GM12878 (cell line): ENCODE data around the gene LRRN4CL. TPM values are rescaled to one million over a fixed set of nuclear protein-coding genes. Genes with fewer than 3 reads are reported as not detected.

Experiments used
- BMI1 ChIP-seq: fragments of 450-650 bp; IDR thresholded peaks from 2 replicates; pipeline ENCODE4 v1.6.1; 2016; ENCODE audit warnings: mild to moderate bottlenecking, moderate library complexity, borderline replicate concordance
- CHD2 ChIP-seq: IDR thresholded peaks from 2 replicates; pipeline ENCODE4 v1.6.1; 2011; ENCODE audit warnings: low read depth, low read length, improper control_type of control experiment, borderline replicate concordance
- FOS ChIP-seq: IDR thresholded peaks from 3 replicates; pipeline ENCODE4 v1.6.1; 2011; ENCODE audit warnings: borderline replicate concordance; ENCODE audit not compliant: insufficient read length; ENCODE audit errors: extremely low read depth
- IRF3 ChIP-seq: fragments of 450-650 bp; IDR thresholded peaks from 2 replicates; pipeline ENCODE4 v1.6.1; 2014; ENCODE audit warnings: mild to moderate bottlenecking
- NFIC ChIP-seq: IDR thresholded peaks from 2 replicates; pipeline ENCODE4 v1.6.1; 2012; ENCODE audit warnings: low read depth, mild to moderate bottlenecking, inconsistent platforms, low read length, moderate library complexity
- NFYA ChIP-seq: IDR thresholded peaks from 2 replicates; pipeline ENCODE4 v1.6.1; 2011; ENCODE audit warnings: low read depth, mild to moderate bottlenecking, low read length, improper control_type of control experiment, borderline replicate concordance
- PML ChIP-seq: IDR thresholded peaks from 2 replicates; pipeline ENCODE4 v1.6.1; 2012; ENCODE audit warnings: low read length, inconsistent platforms
- POLR2A ChIP-seq: IDR thresholded peaks from 2 replicates; pipeline ENCODE4 v1.6.1; 2011; ENCODE audit warnings: low read depth, mild to moderate bottlenecking, low read length
- POU2F2 ChIP-seq: IDR thresholded peaks from 3 replicates; pipeline ENCODE4 v1.6.1; 2011; ENCODE audit warnings: low read depth, mild to moderate bottlenecking, low read length, borderline replicate concordance
- REST ChIP-seq: IDR thresholded peaks from 2 replicates; pipeline ENCODE4 v1.6.1; 2012; ENCODE audit warnings: mild to moderate bottlenecking, low read depth, low read length
- SMARCA5 ChIP-seq: fragments of 450-650 bp; IDR thresholded peaks from 2 replicates; pipeline ENCODE4 v1.6.1; 2017; ENCODE audit warnings: mild to moderate bottlenecking
- SP1 ChIP-seq: IDR thresholded peaks from one replicate; pipeline ENCODE4 v1.6.1; 2011; ENCODE audit warnings: low read depth, low read length
- TAF1 ChIP-seq: IDR thresholded peaks from 2 replicates; pipeline ENCODE4 v1.6.1; 2011; ENCODE audit warnings: mild to moderate bottlenecking, low read depth, low read length, borderline replicate concordance
- TBL1XR1 ChIP-seq: IDR thresholded peaks from 2 replicates; pipeline ENCODE4 v1.6.1; 2012; ENCODE audit warnings: low read depth, low read length, improper control_type of control experiment
- ZNF207 ChIP-seq: fragments of 450-650 bp; IDR thresholded peaks from 2 replicates; pipeline ENCODE4 v1.6.1; 2014; ENCODE audit warnings: antibody characterized with exemption, mild to moderate bottlenecking, borderline replicate concordance
- ZNF24 ChIP-seq: fragments of 450-650 bp; IDR thresholded peaks from 2 replicates; pipeline ENCODE4 v1.6.1; 2017; ENCODE audit warnings: antibody characterized with exemption, mild to moderate bottlenecking
- ZNF622 ChIP-seq: fragments of 450-650 bp; IDR thresholded peaks from 2 replicates; pipeline ENCODE4 v1.6.1; 2017; ENCODE audit warnings: mild to moderate bottlenecking, inconsistent platforms
- ZZZ3 ChIP-seq: IDR thresholded peaks from 2 replicates; pipeline ENCODE4 v1.6.1; 2011; ENCODE audit warnings: low read depth; ENCODE audit not compliant: control insufficient read depth, insufficient read length
- polyA plus RNA-seq, 11 experiments: library from polyadenylated mRNA; depleted of rRNA in 4 of 11; unstranded in 6 of 11; stranded (reverse) in 5 of 11; fragments of >200 nt; fragmentation: Nextera tagmentation in 4 of 11; fragmentation: Illumina TruSeq in 1 of 11; extraction: Ambion mirVana in 4 of 11; extraction: Trizol in 1 of 11; gene quantifications; 1 replicate in 1 of 11; 2 replicates in 10 of 11; pipeline versions ENCODE4 v1.2.1 to v1.2.3, GENCODE V29; 2011 to 2016; ENCODE audit warnings: inconsistent platforms in 2 of 11, missing spikeins in 2 of 11, low read depth in 1 of 11
- total RNA-seq, 4 experiments: library from RNA; depleted of rRNA in 3 of 4; stranded (reverse); fragments of >200 nt in 3 of 4; fragmentation: Illumina TruSeq in 1 of 4; extraction: Trizol in 1 of 4; gene quantifications; 2 replicates each; pipeline versions ENCODE4 v1.2.1 to v1.2.3, GENCODE V29; 2013 to 2021
- TF ChIP-seq, protein P1 (sequence below): IDR thresholded peaks from 2 replicates; pipeline ENCODE4 v1.6.1; 2011; ENCODE audit warnings: borderline replicate concordance, low read depth, mild to moderate bottlenecking, moderate library complexity, mixed read lengths, low read length; ENCODE audit not compliant: insufficient read depth; ENCODE audit errors: extremely low read length
- TF ChIP-seq, protein P2 (sequence below): fragments of 450-650 bp; IDR thresholded peaks from 2 replicates; pipeline ENCODE4 v1.6.1; 2016; ENCODE audit warnings: mild to moderate bottlenecking, moderate library complexity, borderline replicate concordance

Gene LRRN4CL
- total and polyA plus RNA-seq, 10 of the 15 experiments (the other 5 are each of a cell fraction or from before 2014, with no cell fraction given): 0.01 to 0.06 TPM; not detected in 8

GRCh38 chr11:62705880-62706849 is 16.8 kb upstream of the LRRN4CL start (continued):
- no peak; the same call in 1 of the 2 replicates for TF ChIP-seq PML
- TF ChIP-seq BMI1: peak; percentile 92
- no peak for TF ChIP-seq ZNF622
- no peak for TF ChIP-seq TBL1XR1
- 0 out of 2 replicates have a peak, but pooled peaks have one; percentile 35 for TF ChIP-seq ZNF207
- peak; percentile 78 for TF ChIP-seq POLR2A
- TF ChIP-seq NFYA: no peak
- no peak for TF ChIP-seq TAF1
- TF ChIP-seq, protein P1, sequence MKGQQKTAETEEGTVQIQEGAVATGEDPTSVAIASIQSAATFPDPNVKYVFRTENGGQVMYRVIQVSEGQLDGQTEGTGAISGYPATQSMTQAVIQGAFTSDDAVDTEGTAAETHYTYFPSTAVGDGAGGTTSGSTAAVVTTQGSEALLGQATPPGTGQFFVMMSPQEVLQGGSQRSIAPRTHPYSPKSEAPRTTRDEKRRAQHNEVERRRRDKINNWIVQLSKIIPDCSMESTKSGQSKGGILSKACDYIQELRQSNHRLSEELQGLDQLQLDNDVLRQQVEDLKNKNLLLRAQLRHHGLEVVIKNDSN: no peak
- no peak for TF ChIP-seq FOS
- TF ChIP-seq IRF3: no peak
- no peak for TF ChIP-seq CHD2
- 0 out of 2 replicates have a peak, but pooled peaks have one; percentile 67 for TF ChIP-seq SMARCA5
- no peak for TF ChIP-seq ZNF24
- TF ChIP-seq, protein P2, sequence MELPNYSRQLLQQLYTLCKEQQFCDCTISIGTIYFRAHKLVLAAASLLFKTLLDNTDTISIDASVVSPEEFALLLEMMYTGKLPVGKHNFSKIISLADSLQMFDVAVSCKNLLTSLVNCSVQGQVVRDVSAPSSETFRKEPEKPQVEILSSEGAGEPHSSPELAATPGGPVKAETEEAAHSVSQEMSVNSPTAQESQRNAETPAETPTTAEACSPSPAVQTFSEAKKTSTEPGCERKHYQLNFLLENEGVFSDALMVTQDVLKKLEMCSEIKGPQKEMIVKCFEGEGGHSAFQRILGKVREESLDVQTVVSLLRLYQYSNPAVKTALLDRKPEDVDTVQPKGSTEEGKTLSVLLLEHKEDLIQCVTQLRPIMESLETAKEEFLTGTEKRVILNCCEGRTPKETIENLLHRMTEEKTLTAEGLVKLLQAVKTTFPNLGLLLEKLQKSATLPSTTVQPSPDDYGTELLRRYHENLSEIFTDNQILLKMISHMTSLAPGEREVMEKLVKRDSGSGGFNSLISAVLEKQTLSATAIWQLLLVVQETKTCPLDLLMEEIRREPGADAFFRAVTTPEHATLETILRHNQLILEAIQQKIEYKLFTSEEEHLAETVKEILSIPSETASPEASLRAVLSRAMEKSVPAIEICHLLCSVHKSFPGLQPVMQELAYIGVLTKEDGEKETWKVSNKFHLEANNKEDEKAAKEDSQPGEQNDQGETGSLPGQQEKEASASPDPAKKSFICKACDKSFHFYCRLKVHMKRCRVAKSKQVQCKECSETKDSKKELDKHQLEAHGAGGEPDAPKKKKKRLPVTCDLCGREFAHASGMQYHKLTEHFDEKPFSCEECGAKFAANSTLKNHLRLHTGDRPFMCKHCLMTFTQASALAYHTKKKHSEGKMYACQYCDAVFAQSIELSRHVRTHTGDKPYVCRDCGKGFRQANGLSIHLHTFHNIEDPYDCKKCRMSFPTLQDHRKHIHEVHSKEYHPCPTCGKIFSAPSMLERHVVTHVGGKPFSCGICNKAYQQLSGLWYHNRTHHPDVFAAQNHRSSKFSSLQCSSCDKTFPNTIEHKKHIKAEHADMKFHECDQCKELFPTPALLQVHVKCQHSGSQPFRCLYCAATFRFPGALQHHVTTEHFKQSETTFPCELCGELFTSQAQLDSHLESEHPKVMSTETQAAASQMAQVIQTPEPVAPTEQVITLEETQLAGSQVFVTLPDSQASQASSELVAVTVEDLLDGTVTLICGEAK: peak; percentile 72; the same call in 1 of the 2 replicates
- no peak for TF ChIP-seq REST
- no peak for TF ChIP-seq NFIC
- TF ChIP-seq POU2F2: no peak
- TF ChIP-seq ZZZ3: no peak
- no peak for TF ChIP-seq SP1
